CD14-positive monocyte (primary cell): ENCODE measurements around the gene PLEKHM2. TPM values are rescaled to one million over a fixed set of nuclear protein-coding genes. Genes with fewer than 3 reads are reported as not detected.

Experiments
- DNase-seq, 3 donors: peaks; one replicate each; pipeline ENCODE4 v3.0.0-alpha.2; 2011 to 2022
- H2AFZ ChIP-seq: 2 replicates; pipeline ENCODE4 v1.6.0; 2012; ENCODE audit warnings: mild to moderate bottlenecking, low read depth, low read length, inconsistent platforms; ENCODE audit not compliant: insufficient read depth, poor library complexity, severe bottlenecking
- H3K27ac ChIP-seq, 2 donors: 1 replicate in 1 of 2; 2 replicates in 1 of 2; pipeline ENCODE4 v1.5.1; 2012 to 2013; ENCODE audit warnings: low read length in 2 of 2, control low read depth in 1 of 2, inconsistent platforms in 1 of 2, low read depth in 1 of 2, mild to moderate bottlenecking in 1 of 2
- H3K27me3 ChIP-seq, 2 donors: one replicate each; pipeline versions ENCODE4 v1.6.0 to v1.6.1; 2011 to 2013; ENCODE audit warnings: low read length in 2 of 2; ENCODE audit not compliant: control insufficient read depth in 2 of 2, insufficient read depth in 2 of 2
- H3K36me3 ChIP-seq, 2 donors: replicated peaks in 1 of 2; 1 replicate in 1 of 2; 2 replicates in 1 of 2; pipeline versions ENCODE4 v1.5.1 to v1.6.1; 2012 to 2013; ENCODE audit warnings: low read length in 2 of 2, control low read depth in 1 of 2, inconsistent platforms in 1 of 2, mild to moderate bottlenecking in 1 of 2; ENCODE audit not compliant: insufficient read depth in 2 of 2, control insufficient read depth in 1 of 2
- H3K4me1 ChIP-seq, 2 donors: 1 replicate in 1 of 2; 2 replicates in 1 of 2; pipeline versions ENCODE4 v1.5.1 to v1.6.1; 2012 to 2013; ENCODE audit warnings: low read length in 2 of 2, control low read depth in 1 of 2, inconsistent platforms in 1 of 2, mild to moderate bottlenecking in 1 of 2, moderate library complexity in 1 of 2; ENCODE audit not compliant: insufficient read depth in 2 of 2, control insufficient read depth in 1 of 2
- H3K4me2 ChIP-seq: replicated peaks from 2 replicates; pipeline ENCODE3; 2012; ENCODE audit warnings: low read length, moderate library complexity, mild to moderate bottlenecking; ENCODE audit not compliant: poor library complexity, severe bottlenecking; ENCODE audit errors: extremely low read depth
- H3K4me3 ChIP-seq, 3 experiments: fragments of 200-600 bp in 1 of 3; sonication (generic) in 1 of 3; replicated peaks in 1 of 3; 1 replicate in 2 of 3; 2 replicates in 1 of 3; pipeline ENCODE4 v1.5.1; 2011 to 2013; ENCODE audit warnings: low read length in 3 of 3, mild to moderate bottlenecking in 3 of 3, control low read depth in 2 of 3, low read depth in 2 of 3, inconsistent platforms in 1 of 3, moderate library complexity in 1 of 3
- H3K79me2 ChIP-seq: 2 replicates; pipeline ENCODE4 v1.6.0; 2012; ENCODE audit warnings: mild to moderate bottlenecking, control low read depth, inconsistent platforms, low read length, moderate library complexity; ENCODE audit not compliant: insufficient read depth
- H3K9ac ChIP-seq: 2 replicates; pipeline ENCODE4 v1.6.0; 2017; ENCODE audit warnings: low read length, mild to moderate bottlenecking; ENCODE audit not compliant: insufficient read depth, poor library complexity, severe bottlenecking
- H3K9me3 ChIP-seq, 2 donors: replicated peaks in 1 of 2; 1 replicate in 1 of 2; 2 replicates in 1 of 2; pipeline versions ENCODE4 v1.5.1 to v1.6.1; 2012 to 2013; ENCODE audit warnings: low read length in 2 of 2, control low read depth in 1 of 2; ENCODE audit not compliant: control insufficient read depth in 1 of 2, insufficient read depth in 1 of 2
- H4K20me1 ChIP-seq: 2 replicates; pipeline ENCODE4 v1.6.0; 2012; ENCODE audit warnings: mild to moderate bottlenecking, low read length, control low read depth, moderate library complexity; ENCODE audit not compliant: insufficient read depth
- H3K27ac Mint-ChIP-seq, 7 donors: one replicate each; pipeline ENCODE4 v1.8.0; 2020; ENCODE audit warnings: mild to moderate bottlenecking in 7 of 7, mixed read lengths in 7 of 7, moderate library complexity in 6 of 7, inconsistent platforms in 2 of 7
- H3K27me3 Mint-ChIP-seq, 3 donors: one replicate each; pipeline ENCODE4 v1.8.0; 2021 to 2022; ENCODE audit warnings: low read depth in 3 of 3, mild to moderate bottlenecking in 3 of 3, mixed read lengths in 3 of 3, moderate library complexity in 3 of 3, inconsistent platforms in 1 of 3
- H3K36me3 Mint-ChIP-seq, 2 donors: one replicate each; pipeline ENCODE4 v1.8.0; 2020; ENCODE audit warnings: mixed read lengths in 2 of 2, inconsistent platforms in 1 of 2, mild to moderate bottlenecking in 1 of 2
- H3K4me1 Mint-ChIP-seq: one replicate; pipeline ENCODE4 v1.8.0; 2020; ENCODE audit warnings: mild to moderate bottlenecking, mixed read lengths
- H3K4me3 Mint-ChIP-seq, 2 donors: one replicate each; pipeline ENCODE4 v1.8.0; 2020; ENCODE audit warnings: mild to moderate bottlenecking in 2 of 2, mixed read lengths in 2 of 2, moderate library complexity in 1 of 2
- H3K9me3 Mint-ChIP-seq, 7 donors: one replicate each; pipeline ENCODE4 v1.8.0; 2020 to 2022; ENCODE audit warnings: mixed read lengths in 7 of 7, mild to moderate bottlenecking in 6 of 7, moderate library complexity in 6 of 7, inconsistent platforms in 2 of 7
- WGBS: methylation state at CpG from one replicate; pipeline ENCODE4 v1.1.5; 2013; ENCODE audit warnings: missing lambda C conversion rate; ENCODE audit not compliant: insufficient coverage; 5-methylcytosine and 5-hydroxymethylcytosine counted together
- intact Hi-C, 2 donors: fragments of 100-400 bp; cut with micrococcal nuclease; formaldehyde crosslinking; loops; one replicate each; pipeline versions ENCODE4 v1.15.0 to v1.15.1; 2023
- polyA plus RNA-seq, 3 donors: library from polyadenylated mRNA; depleted of rRNA in 1 of 3; unstranded in 2 of 3; stranded (reverse) in 1 of 3; fragments of 300-500 nt in 2 of 3; fragments of >200 nt in 1 of 3; fragmentation: Illumina TruSeq in 2 of 3; gene quantifications; 1 replicate in 2 of 3; 2 replicates in 1 of 3; pipeline ENCODE4 v1.2.3, GENCODE V29; 2012 to 2021
- TF ChIP-seq, protein P1 (sequence below): fragments of 200-600 bp; IDR thresholded peaks from one replicate; pipeline ENCODE4 v1.8.0; 2022; ENCODE audit warnings: antibody characterized with exemption, mild to moderate bottlenecking

Gene PLEKHM2
- polyA plus RNA-seq, 3 donors, result 4.0 to 79.3 (median 5.8) TPM

DNA sequence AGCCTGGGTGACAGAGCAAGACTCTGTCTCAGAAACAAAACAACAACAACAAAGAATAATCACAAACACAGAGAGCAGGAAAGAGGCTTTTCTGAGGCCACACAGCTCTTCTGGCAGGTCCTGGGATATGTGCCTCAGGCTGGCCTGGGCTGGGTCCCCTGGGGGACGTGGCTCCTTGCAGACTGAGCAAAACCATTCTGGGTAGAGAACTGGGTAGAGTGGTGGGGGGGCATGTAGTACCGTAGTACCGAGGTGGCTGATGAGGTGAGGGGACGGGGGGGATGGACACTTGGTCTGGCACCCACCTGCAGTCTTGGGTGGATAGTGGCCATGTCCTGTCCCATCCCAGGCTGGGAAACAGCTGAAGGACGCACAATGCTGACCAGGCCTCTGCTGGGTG, 64.1 kb downstream of the PLEKHM2 start:
- Histone ChIP-seq H4K20me1 (no peaks in the 10 kb centered on the region), H3K36me3 (no peaks in the 10 kb centered on the region), H3K4me3 (no peak overlapping the region), H3K9me3 (no peaks in the 10 kb centered on the region), H3K9ac (no peak overlapping the region), H3K27me3 (no peaks in the 10 kb centered on the region), H3K4me2 (no peak overlapping the region), H3K4me1 (no peaks in the 10 kb centered on the region), H3K27ac (no peak overlapping the region), H3K79me2 (no peaks in the 10 kb centered on the region), H2AFZ (no peak overlapping the region)
- Mint-ChIP-seq H3K9me3 (peaks cover 0 to 2% (median 0%) of the 10 kb centered on the region in 7 donors), H3K27me3 (peaks cover under 1 to 6% (median 3%) of the 10 kb centered on the region in 3 donors), H3K27ac (no peak overlapping the region), H3K4me1 (no peaks in the 10 kb centered on the region), H3K36me3 (no peaks in the 10 kb centered on the region), H3K4me3 (no peak overlapping the region)
- DNase-seq, result no peak
- WGBS, result 74% methylated on average over 5 of the region's 5 CpGs
- intact Hi-C loops, result no loop called here
- TF ChIP-seq, protein P1, sequence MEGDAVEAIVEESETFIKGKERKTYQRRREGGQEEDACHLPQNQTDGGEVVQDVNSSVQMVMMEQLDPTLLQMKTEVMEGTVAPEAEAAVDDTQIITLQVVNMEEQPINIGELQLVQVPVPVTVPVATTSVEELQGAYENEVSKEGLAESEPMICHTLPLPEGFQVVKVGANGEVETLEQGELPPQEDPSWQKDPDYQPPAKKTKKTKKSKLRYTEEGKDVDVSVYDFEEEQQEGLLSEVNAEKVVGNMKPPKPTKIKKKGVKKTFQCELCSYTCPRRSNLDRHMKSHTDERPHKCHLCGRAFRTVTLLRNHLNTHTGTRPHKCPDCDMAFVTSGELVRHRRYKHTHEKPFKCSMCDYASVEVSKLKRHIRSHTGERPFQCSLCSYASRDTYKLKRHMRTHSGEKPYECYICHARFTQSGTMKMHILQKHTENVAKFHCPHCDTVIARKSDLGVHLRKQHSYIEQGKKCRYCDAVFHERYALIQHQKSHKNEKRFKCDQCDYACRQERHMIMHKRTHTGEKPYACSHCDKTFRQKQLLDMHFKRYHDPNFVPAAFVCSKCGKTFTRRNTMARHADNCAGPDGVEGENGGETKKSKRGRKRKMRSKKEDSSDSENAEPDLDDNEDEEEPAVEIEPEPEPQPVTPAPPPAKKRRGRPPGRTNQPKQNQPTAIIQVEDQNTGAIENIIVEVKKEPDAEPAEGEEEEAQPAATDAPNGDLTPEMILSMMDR, result no peak

DNA sequence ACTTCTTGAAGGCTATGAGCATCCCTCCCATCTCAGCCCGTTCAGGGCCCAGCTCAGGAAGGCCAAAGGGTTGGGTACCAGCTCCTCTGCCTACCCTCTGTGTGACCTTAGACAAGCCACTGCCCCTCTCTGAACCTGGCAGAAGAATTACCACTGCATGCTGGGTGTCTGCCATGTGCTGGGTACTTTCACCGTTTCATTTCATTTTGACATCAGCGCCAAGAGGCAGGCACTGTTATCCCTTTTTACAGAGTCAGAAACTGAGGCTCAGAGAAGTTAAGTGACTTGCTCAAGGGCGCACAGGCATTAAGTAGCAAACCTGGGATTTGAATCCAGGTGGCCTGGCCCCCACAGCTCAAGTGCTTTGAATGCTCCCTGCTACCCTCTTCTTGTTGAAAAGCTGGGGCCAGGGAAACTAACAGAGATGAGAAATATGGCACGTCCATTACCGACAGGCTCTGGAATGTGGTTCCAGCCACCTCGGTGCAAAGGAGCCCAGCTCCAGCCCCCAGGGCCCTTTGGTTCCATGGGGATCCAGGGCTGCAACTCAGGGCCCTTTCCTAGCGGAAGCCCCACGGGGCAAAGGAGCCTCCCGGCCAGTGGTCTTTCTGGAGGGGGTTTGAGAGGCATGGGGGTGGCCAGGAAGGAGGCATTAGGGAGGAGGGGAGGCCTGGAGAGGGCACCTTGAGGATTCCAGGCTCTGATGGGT, 64.7 kb downstream of the PLEKHM2 start:
- TF ChIP-seq, protein P1, result no peak
- H3K4me2 ChIP-seq, result no peak overlapping the region
- H3K79me2 ChIP-seq, result no peaks in the 10 kb centered on the region
- intact Hi-C loops, result no loop called here
- Mint-ChIP-seq H3K36me3 (no peaks in the 10 kb centered on the region), H3K27me3 (peaks cover 3 to 6% (median 3%) of the 10 kb centered on the region in 3 donors), H3K9me3 (peaks cover 0 to 2% (median 0%) of the 10 kb centered on the region in 7 donors), H3K4me1 (no peaks in the 10 kb centered on the region), H3K27ac (no peak overlapping the region), H3K4me3 (no peak overlapping the region)
- no peak overlapping the region for H2AFZ ChIP-seq
- H3K27ac ChIP-seq, result no peak overlapping the region
- no peaks in the 10 kb centered on the region for H3K27me3 ChIP-seq
- no peak for DNase-seq
- 95% methylated on average over 10 of the region's 10 CpGs for WGBS
- H3K9me3 ChIP-seq, result no peaks in the 10 kb centered on the region
- H3K4me1 ChIP-seq, result no peaks in the 10 kb centered on the region
- no peaks in the 10 kb centered on the region for H3K36me3 ChIP-seq
- H4K20me1 ChIP-seq, result no peaks in the 10 kb centered on the region
- H3K4me3 ChIP-seq, result no peak overlapping the region
- no peak overlapping the region for H3K9ac ChIP-seq
